Right atrium auricular region (tissue), 2 donors: ENCODE data around the gene POLL. TPM values are rescaled to one million over a fixed set of nuclear protein-coding genes. Genes with fewer than 3 reads are reported as not detected.

Source experiments
- DNase-seq: peaks from one replicate; pipeline ENCODE4 v3.0.0-alpha.2; 2019; ENCODE audit warnings: low spot score
- H3K27ac ChIP-seq, 2 donors: fragments of 200-600 bp; sonication (generic); 1 replicate in 1 of 2; 2 replicates in 1 of 2; pipeline ENCODE4 v1.5.1; 2016 to 2019
- H3K27me3 ChIP-seq, 2 donors: fragments of 200-600 bp; sonication (generic); one replicate each; pipeline versions ENCODE4 v1.5.1 to v1.6.0; 2017 to 2019
- H3K36me3 ChIP-seq: fragments of 200-600 bp; sonication (generic); one replicate; pipeline ENCODE4 v1.5.1; 2016
- H3K4me1 ChIP-seq, 2 donors: fragments of 200-600 bp; sonication (generic); one replicate each; pipeline versions ENCODE4 v1.5.1 to v1.6.0; 2017 to 2019
- H3K4me3 ChIP-seq, 2 donors: fragments of 200-600 bp; sonication (generic); 1 replicate in 1 of 2; 2 replicates in 1 of 2; pipeline ENCODE4 v1.5.1; 2017 to 2019; ENCODE audit warnings: mild to moderate bottlenecking in 1 of 2, moderate library complexity in 1 of 2
- H3K9me3 ChIP-seq, 2 donors: fragments of 200-600 bp; sonication (generic); one replicate each; pipeline ENCODE4 v1.5.1; 2019
- total RNA-seq, 2 donors: library from RNA; depleted of rRNA; stranded (reverse); fragments of >200 nt; gene quantifications; one replicate each; pipeline ENCODE4 v1.1.0, GENCODE V29; 2016
- TF ChIP-seq, protein P1 (sequence below), 2 donors: fragments of 200-600 bp; sonication (generic); IDR thresholded peaks; one replicate each; pipeline ENCODE4 v1.5.1; 2019; ENCODE audit warnings: antibody characterized with exemption in 2 of 2

POLL gene
- total RNA-seq, 2 donors from 2014 or later, result 13.0 to 25.5 TPM

- H3K4me1 ChIP-seq, result peaks cover 0 to 21% of the 10 kb centered on the region in 2 donors
- no peaks in the 10 kb centered on the region for H3K9me3 ChIP-seq
- no peaks in the 10 kb centered on the region for H3K36me3 ChIP-seq
- DNase-seq, result no peak
- no peak overlapping the region for H3K4me3 ChIP-seq
- H3K27me3 ChIP-seq, result peaks cover 0 to 21% of the 10 kb centered on the region in 2 donors
- H3K27ac ChIP-seq, result no peak overlapping the region
- TF ChIP-seq, protein P1, sequence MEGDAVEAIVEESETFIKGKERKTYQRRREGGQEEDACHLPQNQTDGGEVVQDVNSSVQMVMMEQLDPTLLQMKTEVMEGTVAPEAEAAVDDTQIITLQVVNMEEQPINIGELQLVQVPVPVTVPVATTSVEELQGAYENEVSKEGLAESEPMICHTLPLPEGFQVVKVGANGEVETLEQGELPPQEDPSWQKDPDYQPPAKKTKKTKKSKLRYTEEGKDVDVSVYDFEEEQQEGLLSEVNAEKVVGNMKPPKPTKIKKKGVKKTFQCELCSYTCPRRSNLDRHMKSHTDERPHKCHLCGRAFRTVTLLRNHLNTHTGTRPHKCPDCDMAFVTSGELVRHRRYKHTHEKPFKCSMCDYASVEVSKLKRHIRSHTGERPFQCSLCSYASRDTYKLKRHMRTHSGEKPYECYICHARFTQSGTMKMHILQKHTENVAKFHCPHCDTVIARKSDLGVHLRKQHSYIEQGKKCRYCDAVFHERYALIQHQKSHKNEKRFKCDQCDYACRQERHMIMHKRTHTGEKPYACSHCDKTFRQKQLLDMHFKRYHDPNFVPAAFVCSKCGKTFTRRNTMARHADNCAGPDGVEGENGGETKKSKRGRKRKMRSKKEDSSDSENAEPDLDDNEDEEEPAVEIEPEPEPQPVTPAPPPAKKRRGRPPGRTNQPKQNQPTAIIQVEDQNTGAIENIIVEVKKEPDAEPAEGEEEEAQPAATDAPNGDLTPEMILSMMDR (IDR thresholded peaks at IDR 0.05), result no peak
These were observed 22.6 kb downstream of the POLL start for GRCh38 chr10:101565370-101565900.

DNA sequence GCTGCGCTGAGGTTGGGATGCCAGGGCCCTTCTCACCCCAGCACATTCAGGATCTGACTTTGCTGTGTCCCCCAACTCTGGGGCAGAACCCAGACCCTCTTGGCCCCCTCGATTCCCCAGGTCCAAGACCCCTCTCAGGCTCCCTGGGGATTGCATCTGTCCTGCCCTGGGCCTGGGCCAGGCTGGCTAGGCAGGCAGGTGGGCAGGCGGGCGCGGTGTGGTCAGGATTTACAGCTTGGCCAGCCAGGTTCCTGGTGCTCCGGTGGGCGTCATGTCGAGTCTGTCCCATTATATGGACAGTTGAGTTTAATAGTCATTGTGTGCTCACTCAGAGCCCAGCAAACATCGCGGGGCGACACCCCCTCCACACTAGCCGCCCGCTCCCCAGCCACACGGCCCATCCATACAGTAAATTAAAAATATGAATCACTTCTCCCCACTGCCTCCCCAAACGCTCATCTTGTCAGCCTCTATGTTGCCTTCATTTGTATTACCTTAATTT is 23.5 kb downstream of the POLL start:
- TF ChIP-seq, protein P1 (IDR thresholded peaks at IDR 0.05), result no peak
- no peak overlapping the region for H3K4me3 ChIP-seq
- H3K9me3 ChIP-seq, result no peaks in the 10 kb centered on the region
- H3K27me3 ChIP-seq, result peaks cover 0 to 20% of the 10 kb centered on the region in 2 donors
- no peak overlapping the region for H3K27ac ChIP-seq
- DNase-seq, result no peak
- H3K36me3 ChIP-seq, result no peaks in the 10 kb centered on the region
- peaks cover 0 to 12% of the 10 kb centered on the region in 2 donors for H3K4me1 ChIP-seq

DNA sequence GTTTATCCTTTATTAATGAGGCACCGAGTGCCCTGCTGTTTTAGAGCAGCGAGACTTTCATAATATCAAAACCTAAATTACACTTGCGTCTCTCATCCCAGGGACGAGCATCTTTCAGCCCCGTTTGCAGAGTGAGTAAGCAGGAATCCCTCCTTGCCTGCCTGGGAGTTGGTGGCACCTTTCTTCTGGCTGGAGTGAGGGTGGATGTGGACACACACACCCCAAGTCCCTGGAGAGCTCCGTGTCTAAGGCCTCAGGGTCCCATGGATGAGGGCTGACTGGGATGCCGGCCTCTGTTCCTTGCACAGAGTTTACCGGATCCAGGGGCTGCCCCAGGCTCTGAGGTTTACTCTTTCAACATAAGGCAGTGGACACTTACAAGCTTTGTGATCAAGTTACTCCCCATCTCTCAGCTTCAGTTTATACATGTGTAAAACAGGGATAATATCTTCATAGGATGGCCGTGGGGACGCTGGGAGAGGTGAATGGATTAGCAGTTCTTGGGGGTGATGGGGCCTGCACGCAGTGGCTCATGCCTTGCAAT is 24.5 kb downstream of the POLL start:
- H3K36me3 ChIP-seq, result no peaks in the 10 kb centered on the region
- no peaks in the 10 kb centered on the region for H3K9me3 ChIP-seq
- H3K27ac ChIP-seq, result no peak overlapping the region
- no peak for DNase-seq
- H3K27me3 ChIP-seq, result peaks cover 0 to 11% of the 10 kb centered on the region in 2 donors
- TF ChIP-seq, protein P1 (IDR thresholded peaks at IDR 0.05), result no peak
- no peak overlapping the region for H3K4me3 ChIP-seq
- peaks cover 0 to 9% of the 10 kb centered on the region in 2 donors for H3K4me1 ChIP-seq

DNA sequence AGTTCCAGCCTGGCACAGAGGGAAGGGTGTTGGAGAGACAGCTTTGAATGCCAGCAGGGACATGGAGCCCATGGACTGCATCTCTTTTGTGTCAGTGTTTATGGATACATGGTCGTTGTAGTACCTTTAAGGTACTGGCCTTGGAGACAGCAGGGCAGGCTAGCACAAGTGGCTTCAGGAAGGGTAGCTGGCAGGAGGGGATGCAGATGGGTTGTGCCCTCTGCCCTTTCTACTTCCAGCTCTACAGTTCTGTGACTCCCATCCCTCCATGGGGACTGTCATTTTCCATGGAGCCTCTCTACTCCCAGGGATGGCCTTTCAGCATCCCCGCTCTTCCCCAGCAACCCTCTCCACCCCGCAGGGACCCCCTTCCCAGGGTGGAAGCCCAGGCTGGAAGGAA is 25.1 kb downstream of the POLL start:
- H3K9me3 ChIP-seq, result no peaks in the 10 kb centered on the region
- DNase-seq, result no peak
- H3K27me3 ChIP-seq, result peaks cover 0 to 11% of the 10 kb centered on the region in 2 donors

DNA sequence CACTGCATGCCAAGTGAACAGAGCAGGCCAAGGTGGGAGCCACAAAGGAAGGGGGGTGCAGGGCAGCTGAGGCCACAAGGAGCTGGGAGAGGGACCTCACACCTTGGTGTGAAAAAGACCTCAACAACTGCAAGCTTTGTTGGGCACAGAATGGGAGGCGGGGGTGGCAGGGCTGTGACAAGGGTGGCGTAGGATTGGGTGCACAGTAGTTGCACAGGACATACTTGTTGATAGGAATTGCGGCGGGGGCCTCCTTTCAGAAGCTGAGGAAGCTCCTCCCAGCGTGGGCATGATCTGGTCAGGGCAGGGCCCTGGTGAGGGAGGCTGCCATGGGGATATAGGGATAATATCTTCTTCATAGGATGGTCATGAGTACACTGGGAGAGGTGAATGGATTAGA is 25.8 kb downstream of the POLL start:
- Histone ChIP-seq H3K27me3 (peaks cover 0 to 11% of the 10 kb centered on the region in 2 donors), H3K36me3 (no peaks in the 10 kb centered on the region), H3K9me3 (no peaks in the 10 kb centered on the region), H3K27ac (no peak overlapping the region), H3K4me1 (peaks cover 0 to 9% of the 10 kb centered on the region in 2 donors), H3K4me3 (no peak overlapping the region)
- no peak for DNase-seq
- TF ChIP-seq, protein P1 (IDR thresholded peaks at IDR 0.05), result no peak

More for the DNA sequence above, 25.1 kb downstream of the POLL start:
- Histone ChIP-seq H3K36me3 (no peaks in the 10 kb centered on the region), H3K27ac (no peak overlapping the region), H3K4me3 (no peak overlapping the region), H3K4me1 (peaks cover 0 to 9% of the 10 kb centered on the region in 2 donors)
- TF ChIP-seq, protein P1 (IDR thresholded peaks at IDR 0.05), result no peak
